ENCODE results near the gene FBP2.

- TF ChIP-seq CTCF (conservative IDR thresholded peaks at IDR 0.05; ENCODE audit: low read length) (no peak), EZH2phosphoT487 (IDR thresholded peaks at IDR 0.05; ENCODE audit: borderline replicate concordance, low read depth, low read length) (no peak)
Measured at GRCh38 chr9:94643176-94643575, 49.6 kb upstream of the FBP2 start.
